Measurements from ENCODE around the gene PADI1. TPM values are rescaled to one million over a fixed set of nuclear protein-coding genes. Genes with fewer than 3 reads are reported as not detected.

The PADI1 gene
- total RNA-seq, result not detected

- TF ChIP-seq CTCF (IDR thresholded peaks at IDR 0.05; ENCODE audit: low read depth), result no peak
Measured at GRCh38 chr1:17204546-17205440, at the start of gene PADI1. Gene PADI1, plus strand, starts transcription at chr1:17205128. Its CDS starts 90 bp downstream, at chr1:17205218.

DNA sequence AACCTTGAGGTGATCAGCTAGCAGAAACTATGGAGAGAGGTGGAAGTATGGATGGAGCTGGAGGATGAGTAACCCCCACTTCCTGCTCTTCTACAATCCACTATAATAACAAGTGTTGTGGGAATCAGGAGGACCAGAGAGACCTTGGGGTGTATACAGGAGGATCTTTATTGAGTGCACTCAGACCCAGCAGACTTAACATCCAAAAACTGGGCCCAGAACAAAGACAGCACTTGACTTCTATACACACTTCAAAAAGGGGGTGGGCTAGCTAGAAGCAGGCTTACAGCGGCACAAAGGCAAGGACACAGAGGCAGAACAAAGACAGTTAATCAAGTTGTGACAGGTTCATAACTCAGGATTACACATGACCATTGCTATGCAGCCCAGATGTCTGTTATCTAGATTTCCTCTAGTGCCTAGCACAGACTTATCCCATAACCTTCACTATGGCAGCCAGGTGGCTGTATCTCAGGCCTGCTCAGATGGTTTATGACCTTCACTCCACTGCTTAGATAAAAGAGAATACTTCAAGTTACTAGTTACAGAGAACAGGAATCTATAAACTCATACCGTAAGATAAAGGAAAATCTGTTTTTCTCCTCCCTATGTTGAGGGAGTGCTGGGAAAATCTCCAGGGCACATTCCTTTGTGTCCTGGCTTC lies 49.5 kb upstream of the PADI1 start:
- TF ChIP-seq CTCF (IDR thresholded peaks at IDR 0.05; ENCODE audit: low read depth), result no peak

GRCh38 chr1:17156108-17156507 lies 48.8 kb upstream of the PADI1 start:
- no peak for TF ChIP-seq CTCF (IDR thresholded peaks at IDR 0.05; ENCODE audit: low read depth)

DNA sequence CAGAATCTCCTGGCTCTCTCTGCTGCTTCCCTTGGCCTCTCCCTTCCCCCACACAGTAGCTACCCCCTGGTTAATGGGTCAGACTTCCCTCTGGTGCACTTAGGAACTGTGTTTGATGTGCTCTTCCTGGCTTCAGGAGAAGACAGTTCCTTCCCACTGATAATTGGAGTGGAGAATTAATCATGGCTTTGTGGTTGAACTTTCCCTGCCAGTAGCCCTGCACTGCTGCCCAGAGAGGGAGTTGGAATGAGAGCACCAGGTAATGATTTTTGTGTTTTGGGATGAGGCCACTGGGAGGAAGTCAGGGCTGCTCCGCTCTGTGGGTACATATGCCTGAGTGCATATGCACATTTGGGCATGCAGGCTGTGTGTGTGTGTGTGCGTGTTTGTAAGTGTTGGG lies 46.0 kb upstream of the PADI1 start:
- no peak for TF ChIP-seq CTCF (IDR thresholded peaks at IDR 0.05; ENCODE audit: low read depth)

GRCh38 chr1:17161137-17161740 lies 43.7 kb upstream of the PADI1 start:
- no peak for TF ChIP-seq CTCF (IDR thresholded peaks at IDR 0.05; ENCODE audit: low read depth)

DNA sequence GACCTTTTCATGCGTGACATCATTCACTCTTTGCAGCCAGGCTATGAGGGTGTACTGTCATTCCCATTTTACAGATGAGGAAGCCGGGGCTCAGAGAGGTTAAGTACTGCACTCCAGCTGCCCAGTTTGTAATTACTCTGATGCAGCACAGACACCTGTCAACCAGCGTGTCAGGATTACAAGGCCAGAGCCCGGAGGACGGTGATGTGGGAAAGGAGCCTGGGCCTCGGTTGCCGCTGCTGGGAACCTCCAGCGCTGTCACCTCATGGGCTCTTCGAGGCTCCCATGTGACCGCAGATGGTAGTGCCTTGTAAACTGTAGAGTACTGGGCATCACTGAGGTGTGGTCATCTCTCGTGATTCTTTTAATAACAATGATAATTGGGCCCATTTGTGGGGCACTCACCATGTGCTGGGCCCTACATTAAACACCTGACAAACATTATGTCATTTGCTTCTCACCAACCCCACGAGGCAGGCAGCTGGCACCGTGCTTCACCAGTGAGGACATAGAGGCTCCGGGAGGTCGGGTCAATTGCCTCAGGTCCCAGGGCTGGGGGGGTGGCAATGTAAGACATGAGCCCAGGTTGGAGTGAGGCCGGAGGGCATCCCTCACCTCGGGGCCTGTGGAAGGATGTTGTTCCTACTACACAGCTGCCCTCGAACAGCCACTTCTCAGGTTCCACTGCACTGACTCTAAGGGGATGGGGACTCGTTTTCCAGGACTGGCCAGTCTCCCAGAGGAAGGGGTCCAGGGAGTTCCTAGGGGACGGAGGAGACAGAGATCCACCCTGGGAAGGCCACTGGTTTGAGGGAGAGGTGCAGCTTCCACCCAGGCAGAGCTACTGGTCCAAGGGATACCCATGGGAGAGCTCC lies 42.8 kb upstream of the PADI1 start:
- TF ChIP-seq CTCF (IDR thresholded peaks at IDR 0.05; ENCODE audit: low read depth), result no peak
